ENCODE measurements around the gene TSPEAR.
"Not testable (repeated sequence)": the region's sequence is repeated elsewhere in the genome, so short reads cannot be mapped to it uniquely, and the experiment has no call there.

Gene TSPEAR

DNA sequence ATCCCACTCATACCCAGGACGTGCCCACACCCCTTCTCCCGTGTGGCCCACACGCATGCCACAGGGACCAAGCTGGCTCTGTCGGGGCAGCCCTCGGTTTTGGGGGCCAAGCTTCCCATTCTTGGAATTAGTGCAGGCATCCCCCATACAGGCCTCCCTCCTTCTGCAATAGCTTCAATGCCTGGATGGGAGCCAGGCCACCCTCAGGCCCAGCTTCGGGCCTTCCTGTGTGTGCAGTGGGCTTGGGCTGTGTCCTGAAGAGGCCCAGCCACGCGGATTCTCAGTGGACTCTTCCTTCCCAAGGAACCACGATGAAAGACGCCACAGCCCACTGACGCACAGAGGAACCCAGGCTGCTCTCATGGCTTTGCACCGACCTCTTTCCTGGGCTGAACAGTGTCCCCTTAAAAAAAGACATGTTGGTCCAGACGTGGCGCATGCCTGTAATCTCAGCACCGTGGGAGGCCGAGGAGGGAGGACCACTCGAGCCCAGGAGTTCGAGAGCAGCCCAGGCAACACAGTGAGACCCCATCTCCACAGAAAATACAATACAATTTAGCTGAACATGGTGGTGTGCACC lies 61.8 kb downstream of the TSPEAR start:
- DNase-seq: no peak

GRCh38 chr21:44648557-44649311 lies 62.6 kb downstream of the TSPEAR start:
- no peak for DNase-seq

DNA sequence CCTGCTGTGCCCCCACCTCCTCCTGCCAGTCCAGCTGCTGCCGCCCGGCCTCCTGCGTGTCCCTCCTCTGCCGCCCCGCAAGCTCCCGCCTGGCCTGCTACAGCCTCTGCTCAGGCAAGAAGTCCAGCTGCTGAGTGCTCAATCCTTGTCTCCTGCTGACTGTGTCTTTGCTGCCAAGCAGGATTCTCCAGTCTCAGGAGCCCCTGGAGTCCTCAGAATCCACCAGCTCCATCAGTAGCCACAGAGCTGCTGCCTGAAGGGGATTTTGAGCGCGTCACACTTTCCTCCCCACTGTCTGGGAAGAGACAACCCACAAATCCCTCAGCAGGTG lies 64.2 kb downstream of the TSPEAR start:
- DNase-seq: no peak

- not testable (repeated sequence) for DNase-seq
These were observed 64.8 kb downstream of the TSPEAR start, which contains the start of gene KRTAP10-11 for GRCh38 chr21:44646366-44647221. TSS of gene KRTAP10-11 (plus strand) at chr21:44646414. CDS start at chr21:44646459, 45 bp downstream.

DNA sequence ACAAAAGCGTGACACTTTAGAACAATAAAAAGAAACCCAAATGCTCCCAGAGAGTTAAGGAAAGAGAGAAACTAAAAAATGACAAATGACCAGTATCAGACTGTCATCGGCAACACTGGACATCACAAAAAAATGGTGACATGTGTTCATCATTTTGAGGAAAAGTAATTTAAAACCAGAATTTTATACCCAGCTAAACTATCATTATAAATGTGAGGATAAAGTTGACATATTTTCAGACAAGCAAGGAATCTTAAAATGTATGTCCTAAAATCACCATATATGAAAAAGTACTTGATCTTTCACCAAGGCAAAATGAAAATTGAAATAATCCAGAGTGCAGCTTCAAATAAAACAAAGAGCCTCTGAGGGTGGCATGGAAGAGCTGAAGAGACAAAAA lies 66.5 kb downstream of the TSPEAR start:
- DNase-seq: no peak

DNA sequence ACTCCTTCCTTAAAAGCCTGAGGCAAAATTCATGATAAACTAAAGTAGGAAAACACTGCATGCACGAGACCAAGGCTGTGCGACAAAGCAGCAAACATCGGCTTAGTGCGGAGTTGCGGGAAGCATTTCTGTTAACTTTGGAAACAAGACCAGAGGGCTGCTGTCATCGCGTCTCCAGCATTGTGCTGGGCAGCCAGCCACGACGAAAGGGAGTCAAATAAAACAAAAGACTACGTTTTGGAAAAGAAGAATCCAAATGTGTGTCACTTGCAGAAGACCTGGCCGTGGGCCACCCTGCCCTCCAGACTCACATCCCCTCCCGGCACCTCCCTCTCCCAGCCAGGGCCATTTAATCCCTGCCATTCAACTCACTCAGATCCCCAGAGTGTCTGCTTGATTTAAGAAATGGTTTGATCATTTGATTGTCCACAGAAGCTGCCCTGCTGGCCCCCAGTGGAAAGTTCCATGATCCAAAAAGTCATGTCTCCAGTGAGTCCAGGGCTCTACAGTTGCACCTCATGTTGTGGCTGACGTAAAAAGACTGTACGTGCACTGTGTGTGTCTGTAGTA lies 67.5 kb downstream of the TSPEAR start:
- DNase-seq: no peak

DNA sequence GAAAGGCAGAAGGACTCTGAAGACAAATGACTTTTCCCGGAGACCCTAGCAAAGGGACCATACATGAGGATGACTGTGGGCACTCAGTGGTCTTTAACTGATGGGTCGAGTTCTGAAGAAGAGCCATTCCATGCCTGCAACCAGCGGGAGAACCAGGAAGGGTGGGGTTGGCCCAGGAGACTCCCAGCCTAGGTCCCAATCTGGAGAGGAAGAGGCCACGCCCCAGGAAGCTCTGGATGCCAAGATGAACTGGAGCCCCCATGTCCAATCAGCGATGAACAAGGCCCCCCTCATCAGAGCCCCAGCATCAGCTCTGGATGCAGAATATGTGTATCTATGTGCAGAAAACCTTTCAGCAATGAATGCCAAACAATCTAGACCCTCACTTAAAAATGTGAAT lies 70.6 kb downstream of the TSPEAR start:
- no peak for DNase-seq

GRCh38 chr21:44639331-44639655 lies 72.1 kb downstream of the TSPEAR start:
- no peak for DNase-seq

GRCh38 chr21:44638506-44639330 lies 72.7 kb downstream of the TSPEAR start:
- DNase-seq: not testable (repeated sequence)

DNA sequence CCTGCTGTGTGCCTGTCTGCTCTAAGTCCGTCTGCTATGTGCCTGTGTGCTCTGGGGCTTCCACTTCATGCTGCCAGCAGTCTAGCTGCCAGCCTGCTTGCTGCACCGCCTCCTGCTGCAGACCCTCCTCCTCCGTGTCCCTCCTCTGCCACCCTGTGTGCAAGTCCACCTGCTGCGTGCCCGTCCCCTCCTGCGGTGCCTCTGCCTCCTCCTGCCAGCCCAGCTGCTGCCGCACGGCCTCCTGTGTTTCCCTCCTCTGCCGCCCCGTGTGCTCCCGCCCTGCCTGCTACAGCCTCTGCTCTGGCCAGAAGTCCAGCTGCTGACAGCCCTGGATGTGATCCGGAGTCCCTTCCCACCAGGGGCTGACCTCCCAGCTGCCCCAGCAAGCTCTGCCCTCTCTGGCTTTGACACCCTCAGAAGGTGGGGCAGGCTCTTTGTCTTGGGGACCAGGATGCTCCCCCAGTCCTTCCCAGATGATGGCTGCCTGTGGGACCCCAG lies 73.5 kb downstream of the TSPEAR start:
- DNase-seq: not testable (repeated sequence)

- no peak for DNase-seq
These were observed 74.1 kb downstream of the TSPEAR start, which contains the start of gene KRTAP10-10 for GRCh38 chr21:44637018-44637850. TSS of gene KRTAP10-10 (plus strand) at chr21:44637356. CDS start at chr21:44637418, 62 bp downstream.

GRCh38 chr21:44636209-44637017 lies 75.0 kb downstream of the TSPEAR start:
- DNase-seq: no peak

DNA sequence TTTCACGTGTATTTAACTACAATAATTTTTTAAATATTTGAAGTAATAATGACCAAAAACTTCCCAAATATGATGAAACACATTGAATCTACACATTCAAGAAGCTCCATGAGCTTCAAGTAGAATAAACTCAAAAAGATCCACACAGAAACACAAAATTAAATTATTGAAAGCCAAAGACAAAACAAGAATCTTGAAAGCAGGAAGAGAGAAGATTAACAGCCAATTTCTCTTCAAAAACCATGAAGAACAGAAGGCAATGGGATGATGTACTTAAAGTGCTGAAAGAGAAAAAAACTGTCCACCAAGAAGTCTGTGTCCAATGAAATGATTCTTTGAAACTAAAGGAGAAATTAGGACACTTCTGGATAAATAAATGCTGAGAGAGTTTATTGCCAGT lies 79.3 kb downstream of the TSPEAR start:
- DNase-seq: no peak

- DNase-seq: no peak
These were observed 80.9 kb downstream of the TSPEAR start for GRCh38 chr21:44630440-44630839.

DNA sequence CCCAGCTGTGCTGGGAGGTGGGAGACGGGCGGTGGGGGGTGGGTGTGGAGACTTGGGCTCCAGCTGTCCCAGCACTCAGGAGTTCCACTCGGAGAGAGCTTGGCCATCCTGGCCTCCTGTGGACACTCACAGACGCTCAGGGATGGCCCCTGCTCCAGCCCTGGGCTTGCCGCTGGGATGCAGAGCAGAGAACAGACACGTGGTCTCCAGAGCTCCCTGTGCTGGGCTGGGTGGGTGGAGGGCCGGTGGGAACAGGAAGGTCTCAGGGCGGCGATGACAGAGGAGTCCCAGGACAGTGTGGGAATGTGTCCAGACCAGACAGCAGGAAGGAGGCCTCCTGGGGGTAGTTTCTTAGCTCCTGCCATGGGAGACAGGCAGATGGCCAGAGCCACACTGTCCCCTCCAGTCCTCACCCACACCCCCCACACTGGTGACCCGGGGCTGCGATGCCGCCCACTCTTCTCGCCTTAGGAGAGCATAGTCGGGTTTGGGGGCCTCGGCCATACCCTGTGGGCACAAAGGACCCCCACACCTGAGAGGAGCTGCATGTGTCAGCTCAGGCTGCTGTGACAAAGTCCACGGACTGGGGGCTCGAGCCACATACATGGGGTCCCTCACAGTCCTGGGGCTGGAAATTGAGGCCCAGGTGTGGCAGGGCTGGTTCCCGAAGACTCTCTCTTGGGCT lies 82.5 kb downstream of the TSPEAR start:
- no peak for DNase-seq

DNA sequence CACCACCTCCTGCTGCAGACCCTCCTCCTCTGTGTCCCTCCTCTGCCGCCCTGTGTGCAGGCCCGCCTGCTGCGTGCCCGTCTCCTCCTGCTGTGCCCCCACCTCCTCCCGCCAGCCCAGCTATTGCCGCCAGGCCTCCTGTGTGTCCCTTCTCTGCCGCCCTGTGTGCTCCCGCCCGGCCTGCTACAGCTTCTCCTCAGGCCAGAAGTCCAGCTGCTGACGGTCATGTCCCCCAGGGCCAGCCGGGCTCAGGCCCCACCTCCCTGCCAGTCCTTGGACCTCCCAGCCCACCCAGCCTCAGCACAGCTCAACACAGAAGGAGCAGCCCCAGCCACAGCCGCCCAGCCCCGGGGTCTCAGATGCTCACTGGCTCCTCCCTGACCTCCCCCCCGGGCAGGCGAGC lies 83.5 kb downstream of the TSPEAR start:
- not testable (repeated sequence) for DNase-seq

- not testable (repeated sequence) for DNase-seq
These were observed 84.1 kb downstream of the TSPEAR start for GRCh38 chr21:44627181-44627822.

- DNase-seq: no peak
These were observed 84.7 kb downstream of the TSPEAR start, which contains the start of gene KRTAP10-9 for GRCh38 chr21:44626673-44627143. TSS of gene KRTAP10-9 (plus strand) at chr21:44627093. CDS start at chr21:44627172, 79 bp downstream.

- DNase-seq: no peak
These were observed 85.1 kb downstream of the TSPEAR start for GRCh38 chr21:44626262-44626661.

Measured in T1000 (cell line).